Measurements from ENCODE around the gene ANXA1. TPM values are rescaled to one million over a fixed set of nuclear protein-coding genes. Genes with fewer than 3 reads are reported as not detected.

ANXA1 gene
- total and polyA plus RNA-seq, 2 of the 13 experiments (the other 11 are each of a cell fraction or from before 2014, with no cell fraction given) = 0.15 to 0.20 TPM

- no peak overlapping the region for H3K4me2 ChIP-seq (ENCODE audit: low read depth, low read length)
- no peak overlapping the region for H3K4me3 ChIP-seq (replicated peaks in 1 of 3; ENCODE audit: insufficient read depth in 1 of 3, low read depth in 2 of 3, low read length in 3 of 3)
- no peaks in the 10 kb centered on the region for H3K4me1 ChIP-seq (ENCODE audit: insufficient read depth, low read length)
- no peak overlapping the region for H3K9ac ChIP-seq (ENCODE audit: insufficient read depth, low read depth, low read length)
- no peak overlapping the region for H3K27ac ChIP-seq (ENCODE audit: extremely low read length, insufficient read depth, low read length)
- 5% methylated on average over 3 of the region's 3 CpGs for WGBS (ENCODE audit: low lambda C conversion rate)
- ChIA-PET POLR2A (no interaction called here), CTCF (ENCODE audit: low intra/inter-chr PET ratio, low total read pairs) (no interaction called here)
- intact Hi-C loops (cut with micrococcal nuclease; ENCODE audit: unreplicated experiment) = no loop called here
- DNase-seq (ENCODE audit: low spot score) = no peak
- BruUV-seq (replicated peaks) = no TSS peak
- H2AFZ ChIP-seq (ENCODE audit: low read length) = no peak overlapping the region
- no peaks in the 10 kb centered on the region for H3K36me3 ChIP-seq (replicated peaks in 1 of 2; ENCODE audit: control insufficient read depth in 1 of 2, insufficient read depth in 2 of 2, low read length in 2 of 2)
- H3K27me3 ChIP-seq (ENCODE audit: control insufficient read depth in 1 of 2, insufficient read depth in 2 of 2, low read length in 2 of 2) = no peaks in the 10 kb centered on the region; a peak in 1 of 5 replicates
- FAIRE-seq = no peak
- no peak for ATAC-seq
- in situ Hi-C loops (cut with HindIII; ENCODE audit: extremely low pct_ligation_motif_present, low pct_unique_long_range_greater_than_20kb) = no loop called here
- H3K9me3 ChIP-seq (ENCODE audit: low read length) = no peaks in the 10 kb centered on the region
- no peaks in the 10 kb centered on the region for H4K20me1 ChIP-seq (ENCODE audit: insufficient read depth, low read length)
- no peaks in the 10 kb centered on the region for H3K79me2 ChIP-seq (ENCODE audit: insufficient read depth, low read length)
- TF ChIP-seq, protein P1, sequence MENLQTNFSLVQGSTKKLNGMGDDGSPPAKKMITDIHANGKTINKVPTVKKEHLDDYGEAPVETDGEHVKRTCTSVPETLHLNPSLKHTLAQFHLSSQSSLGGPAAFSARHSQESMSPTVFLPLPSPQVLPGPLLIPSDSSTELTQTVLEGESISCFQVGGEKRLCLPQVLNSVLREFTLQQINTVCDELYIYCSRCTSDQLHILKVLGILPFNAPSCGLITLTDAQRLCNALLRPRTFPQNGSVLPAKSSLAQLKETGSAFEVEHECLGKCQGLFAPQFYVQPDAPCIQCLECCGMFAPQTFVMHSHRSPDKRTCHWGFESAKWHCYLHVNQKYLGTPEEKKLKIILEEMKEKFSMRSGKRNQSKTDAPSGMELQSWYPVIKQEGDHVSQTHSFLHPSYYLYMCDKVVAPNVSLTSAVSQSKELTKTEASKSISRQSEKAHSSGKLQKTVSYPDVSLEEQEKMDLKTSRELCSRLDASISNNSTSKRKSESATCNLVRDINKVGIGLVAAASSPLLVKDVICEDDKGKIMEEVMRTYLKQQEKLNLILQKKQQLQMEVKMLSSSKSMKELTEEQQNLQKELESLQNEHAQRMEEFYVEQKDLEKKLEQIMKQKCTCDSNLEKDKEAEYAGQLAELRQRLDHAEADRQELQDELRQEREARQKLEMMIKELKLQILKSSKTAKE (CRISPR knock-in tag; IDR thresholded peaks at IDR 0.05; ENCODE audit: borderline replicate concordance) = no peak
- TF ChIP-seq ZNF883 (CRISPR knock-in tag; IDR thresholded peaks at IDR 0.05; ENCODE audit: not compliant biosample characterization) (no peak), KLF6 (CRISPR knock-in tag; IDR thresholded peaks at IDR 0.05) (no peak), HDAC2 (CRISPR knock-in tag; IDR thresholded peaks at IDR 0.05) (no peak), MYNN (CRISPR knock-in tag; IDR thresholded peaks at IDR 0.05; ENCODE audit: low read depth) (no peak), ZNF572 (CRISPR knock-in tag; IDR thresholded peaks at IDR 0.05) (no peak), ARNT2 (CRISPR knock-in tag; IDR thresholded peaks at IDR 0.05; ENCODE audit: low read depth) (no peak), ZMYM3 (CRISPR knock-in tag; IDR thresholded peaks at IDR 0.05) (no peak), ZNF740 (CRISPR knock-in tag; IDR thresholded peaks at IDR 0.05) (no peak), ZNF772 (CRISPR knock-in tag; IDR thresholded peaks at IDR 0.05) (no peak), NFE2L2 (IDR thresholded peaks at IDR 0.05; ENCODE audit: low read length) (no peak), ZNF550 (CRISPR knock-in tag; IDR thresholded peaks at IDR 0.05; ENCODE audit: borderline replicate concordance) (no peak)
- TF ChIP-seq, protein P2, sequence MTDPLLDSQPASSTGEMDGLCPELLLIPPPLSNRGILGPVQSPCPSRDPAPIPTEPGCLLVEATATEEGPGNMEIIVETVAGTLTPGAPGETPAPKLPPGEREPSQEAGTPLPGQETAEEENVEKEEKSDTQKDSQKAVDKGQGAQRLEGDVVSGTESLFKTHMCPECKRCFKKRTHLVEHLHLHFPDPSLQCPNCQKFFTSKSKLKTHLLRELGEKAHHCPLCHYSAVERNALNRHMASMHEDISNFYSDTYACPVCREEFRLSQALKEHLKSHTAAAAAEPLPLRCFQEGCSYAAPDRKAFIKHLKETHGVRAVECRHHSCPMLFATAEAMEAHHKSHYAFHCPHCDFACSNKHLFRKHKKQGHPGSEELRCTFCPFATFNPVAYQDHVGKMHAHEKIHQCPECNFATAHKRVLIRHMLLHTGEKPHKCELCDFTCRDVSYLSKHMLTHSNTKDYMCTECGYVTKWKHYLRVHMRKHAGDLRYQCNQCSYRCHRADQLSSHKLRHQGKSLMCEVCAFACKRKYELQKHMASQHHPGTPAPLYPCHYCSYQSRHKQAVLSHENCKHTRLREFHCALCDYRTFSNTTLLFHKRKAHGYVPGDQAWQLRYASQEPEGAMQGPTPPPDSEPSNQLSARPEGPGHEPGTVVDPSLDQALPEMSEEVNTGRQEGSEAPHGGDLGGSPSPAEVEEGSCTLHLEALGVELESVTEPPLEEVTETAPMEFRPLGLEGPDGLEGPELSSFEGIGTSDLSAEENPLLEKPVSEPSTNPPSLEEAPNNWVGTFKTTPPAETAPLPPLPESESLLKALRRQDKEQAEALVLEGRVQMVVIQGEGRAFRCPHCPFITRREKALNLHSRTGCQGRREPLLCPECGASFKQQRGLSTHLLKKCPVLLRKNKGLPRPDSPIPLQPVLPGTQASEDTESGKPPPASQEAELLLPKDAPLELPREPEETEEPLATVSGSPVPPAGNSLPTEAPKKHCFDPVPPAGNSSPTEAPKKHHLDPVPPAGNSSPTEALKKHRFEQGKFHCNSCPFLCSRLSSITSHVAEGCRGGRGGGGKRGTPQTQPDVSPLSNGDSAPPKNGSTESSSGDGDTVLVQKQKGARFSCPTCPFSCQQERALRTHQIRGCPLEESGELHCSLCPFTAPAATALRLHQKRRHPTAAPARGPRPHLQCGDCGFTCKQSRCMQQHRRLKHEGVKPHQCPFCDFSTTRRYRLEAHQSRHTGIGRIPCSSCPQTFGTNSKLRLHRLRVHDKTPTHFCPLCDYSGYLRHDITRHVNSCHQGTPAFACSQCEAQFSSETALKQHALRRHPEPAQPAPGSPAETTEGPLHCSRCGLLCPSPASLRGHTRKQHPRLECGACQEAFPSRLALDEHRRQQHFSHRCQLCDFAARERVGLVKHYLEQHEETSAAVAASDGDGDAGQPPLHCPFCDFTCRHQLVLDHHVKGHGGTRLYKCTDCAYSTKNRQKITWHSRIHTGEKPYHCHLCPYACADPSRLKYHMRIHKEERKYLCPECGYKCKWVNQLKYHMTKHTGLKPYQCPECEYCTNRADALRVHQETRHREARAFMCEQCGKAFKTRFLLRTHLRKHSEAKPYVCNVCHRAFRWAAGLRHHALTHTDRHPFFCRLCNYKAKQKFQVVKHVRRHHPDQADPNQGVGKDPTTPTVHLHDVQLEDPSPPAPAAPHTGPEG (CRISPR knock-in tag; IDR thresholded peaks at IDR 0.05) = no peak
Observed at GRCh38 chr9:73173557-73174329, 22.1 kb downstream of the ANXA1 start.
